Glomerular visceral epithelial cell (primary cell): ENCODE data around the gene GOLGA6D.
"Not testable (repeated sequence)": the region's sequence is repeated elsewhere in the genome, so short reads cannot be mapped to it uniquely, and the experiment has no call there.

ENCODE experiments used
- DNase-seq: peaks from one replicate; pipeline ENCODE4 v3.0.0-alpha.2; 2016; ENCODE audit errors: extremely low spot score

Gene GOLGA6D, protein sequence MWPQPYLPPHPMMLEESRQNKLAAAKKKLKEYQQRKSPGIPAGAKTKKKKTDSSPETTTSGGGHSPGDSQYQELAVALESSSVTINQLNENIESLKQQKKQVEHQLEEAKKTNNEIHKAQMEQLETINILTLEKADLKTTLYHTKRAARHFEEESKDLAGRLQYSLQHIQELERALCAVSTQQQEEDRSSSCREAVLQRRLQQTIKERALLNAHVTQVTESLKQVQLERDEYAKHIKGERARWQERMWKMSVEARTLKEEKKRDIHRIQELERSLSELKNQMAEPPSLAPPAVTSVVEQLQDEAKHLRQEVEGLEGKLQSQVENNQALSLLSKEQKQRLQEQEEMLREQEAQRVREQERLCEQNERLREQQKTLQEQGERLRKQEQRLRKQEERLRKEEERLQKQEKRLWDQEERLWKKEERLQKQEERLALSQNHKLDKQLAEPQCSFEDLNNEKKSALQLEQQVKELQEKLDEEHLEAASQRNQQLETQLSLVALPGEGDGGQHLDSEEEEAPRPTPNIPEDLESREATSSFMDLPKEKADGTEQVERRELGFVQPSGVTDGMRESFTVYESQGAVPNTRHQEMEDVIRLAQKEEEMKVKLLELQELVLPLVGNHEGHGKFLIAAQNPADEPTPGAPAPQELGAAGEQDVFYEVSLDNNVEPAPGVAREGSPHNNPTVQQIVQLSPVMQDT

DNA sequence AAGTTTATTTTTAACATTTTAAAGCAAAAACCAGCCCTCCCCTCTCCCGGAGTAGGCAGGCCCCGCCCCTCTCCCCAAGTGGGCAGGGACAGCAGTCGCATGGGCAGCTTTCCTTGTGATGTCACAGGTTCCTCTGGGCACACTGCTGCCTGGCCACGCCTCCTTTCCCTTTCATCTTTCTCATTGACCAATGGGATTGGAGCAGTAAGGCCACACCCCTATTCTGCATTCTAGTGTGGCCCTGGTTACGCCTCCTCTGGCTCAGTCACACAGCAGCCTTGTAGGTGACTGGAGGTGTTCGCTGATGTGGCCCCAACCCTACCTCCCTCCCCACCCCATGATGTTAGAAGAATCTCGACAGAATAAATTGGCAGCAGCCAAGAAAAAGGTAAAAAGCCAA, at the start of gene GOLGA6D:
GOLGA6D (plus strand) TSS at position 264 of the 400 bp plus-strand sequence; CDS start at position 305, 41 bp downstream.
- not testable (repeated sequence) for DNase-seq

DNA sequence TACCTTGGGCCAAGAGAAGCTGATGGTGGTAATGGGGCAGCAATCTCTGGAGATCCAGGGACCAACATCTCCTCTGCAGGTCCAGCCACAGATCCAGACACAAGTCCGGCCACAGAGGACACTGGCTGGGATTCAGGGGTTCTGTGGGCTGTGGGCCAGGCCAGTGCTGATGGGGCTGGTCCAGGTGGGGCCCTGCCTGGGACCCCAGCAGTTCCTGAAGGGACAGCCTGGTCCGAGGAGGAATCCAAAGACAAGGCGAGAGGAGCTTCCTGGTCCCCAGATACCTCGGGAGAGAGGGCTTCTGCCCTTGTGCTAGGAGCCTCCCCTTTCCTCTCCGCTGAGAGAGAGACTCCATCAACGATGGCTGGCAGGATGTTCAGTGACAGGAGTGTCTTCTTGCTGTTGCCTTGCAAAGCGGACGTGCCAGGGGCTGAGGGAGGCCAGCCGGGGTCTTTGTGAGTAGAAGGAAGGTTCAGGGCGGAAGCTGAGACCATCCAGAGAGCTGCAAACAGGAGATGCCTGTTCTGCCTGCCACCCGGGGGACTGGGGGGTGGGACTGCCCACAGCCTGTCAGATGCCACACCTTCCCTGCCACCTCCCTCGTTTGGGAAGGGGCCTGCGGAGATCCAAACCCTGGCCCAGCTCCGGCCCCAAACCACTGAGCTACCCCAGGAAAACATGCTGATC, 49.0 kb upstream of the GOLGA6D start:
- DNase-seq = no peak

DNA sequence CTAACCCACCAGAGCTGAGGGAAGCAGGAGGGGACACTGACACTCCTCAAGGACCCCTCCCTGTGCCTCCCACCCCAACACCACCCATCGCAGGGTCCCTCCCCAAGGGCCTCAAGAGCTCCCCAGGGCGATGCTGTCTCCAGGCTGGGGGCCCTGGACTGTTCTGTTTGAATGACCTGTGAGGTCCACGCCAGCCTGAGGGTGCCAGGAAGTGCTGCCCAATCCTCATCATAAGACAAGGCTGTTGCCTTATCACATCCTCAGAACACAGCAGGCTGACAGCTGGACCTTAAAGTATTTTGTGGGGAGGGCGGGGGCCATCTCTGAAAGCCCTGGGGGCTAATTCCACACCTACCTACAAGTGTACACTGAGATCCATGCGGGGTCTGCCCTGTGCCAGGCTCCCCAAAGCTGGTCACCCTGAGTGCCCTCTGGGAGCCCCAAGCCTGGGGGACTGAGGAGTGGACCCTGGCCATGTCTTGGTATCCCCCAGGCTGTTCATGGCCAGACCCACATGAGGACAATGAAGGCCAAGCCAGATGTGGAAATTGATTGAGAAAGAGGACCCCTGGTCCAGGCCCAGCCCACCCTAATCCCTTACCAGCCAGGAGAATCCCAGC, 48.3 kb upstream of the GOLGA6D start:
- DNase-seq = no peak

DNA sequence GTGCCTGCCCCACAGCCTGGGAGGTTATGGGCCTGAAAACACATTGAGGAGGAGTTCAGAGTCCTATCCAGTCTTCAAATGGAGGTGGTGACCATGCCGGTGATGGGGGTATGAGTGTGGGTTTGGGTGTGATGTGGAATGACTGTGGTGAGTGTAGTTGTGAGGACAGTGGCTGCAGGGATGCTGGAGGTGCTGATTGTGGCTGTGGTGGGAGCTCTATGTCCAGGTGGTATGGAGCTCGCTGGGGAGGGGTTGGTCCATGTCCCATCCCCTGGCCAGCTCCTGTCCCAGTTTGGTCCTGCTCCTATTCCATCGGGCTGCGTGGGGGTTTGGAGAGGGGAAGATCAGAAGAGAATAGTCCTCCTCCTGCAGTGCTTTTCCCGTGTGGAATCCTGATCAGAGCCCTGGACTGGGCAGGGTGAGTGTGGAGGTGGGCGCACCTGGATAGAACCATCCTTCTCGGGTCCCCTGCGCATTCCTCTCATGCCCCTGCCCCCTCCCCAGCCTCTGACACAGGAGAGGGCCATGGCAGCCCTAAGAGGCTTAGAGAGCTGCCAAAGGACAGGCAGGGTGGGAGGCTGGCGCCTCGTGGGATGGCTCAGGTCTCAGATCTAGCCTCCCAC, 47.5 kb upstream of the GOLGA6D start:
- no peak for DNase-seq

DNA sequence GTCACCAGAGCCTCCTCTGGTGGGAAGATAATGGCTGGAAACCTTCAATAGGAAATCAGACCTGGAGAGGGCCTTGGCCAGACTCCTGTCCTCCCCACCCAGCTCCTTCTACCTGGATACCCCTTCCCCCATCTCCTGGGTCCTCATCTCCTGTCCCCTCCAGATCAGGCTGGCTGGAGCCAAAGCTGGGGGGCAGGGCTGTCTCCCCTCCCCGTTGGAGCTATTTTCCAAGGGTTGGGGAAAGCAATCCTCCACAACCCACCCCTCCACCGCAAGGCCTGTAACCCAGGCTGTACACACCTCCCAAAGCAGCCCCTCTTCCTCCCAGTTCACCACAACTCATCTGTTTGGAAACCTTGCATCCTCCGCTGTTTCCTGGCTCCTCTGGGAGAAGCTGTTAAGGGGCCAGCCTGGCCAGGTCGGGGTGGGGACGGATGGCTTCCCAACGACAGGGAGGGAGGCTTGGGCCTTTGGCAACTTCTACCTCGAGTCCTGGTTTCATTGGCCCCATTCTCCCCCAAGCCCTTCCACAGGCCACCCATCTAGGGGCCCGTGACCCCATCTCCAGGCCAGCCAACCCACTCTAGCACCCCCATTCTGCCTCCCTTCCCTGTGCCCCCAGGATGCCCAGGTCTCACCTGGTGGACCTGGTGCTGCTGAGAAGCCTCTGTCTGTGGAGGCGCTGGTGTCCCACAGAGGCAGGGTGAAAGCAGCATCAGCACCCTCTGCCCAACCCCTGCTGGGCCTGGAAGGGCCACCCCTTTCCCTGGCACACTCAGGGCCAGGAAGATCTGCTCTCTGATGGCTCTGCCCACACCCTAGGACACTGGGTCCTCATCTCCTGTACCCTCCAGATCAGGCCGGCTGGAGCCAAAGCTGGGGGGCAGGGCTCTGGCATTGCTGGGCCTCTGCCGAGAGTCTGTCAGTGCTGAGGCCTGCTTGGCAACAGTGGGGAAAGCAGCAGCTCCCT, 46.6 kb upstream of the GOLGA6D start:
- no peak for DNase-seq

DNA sequence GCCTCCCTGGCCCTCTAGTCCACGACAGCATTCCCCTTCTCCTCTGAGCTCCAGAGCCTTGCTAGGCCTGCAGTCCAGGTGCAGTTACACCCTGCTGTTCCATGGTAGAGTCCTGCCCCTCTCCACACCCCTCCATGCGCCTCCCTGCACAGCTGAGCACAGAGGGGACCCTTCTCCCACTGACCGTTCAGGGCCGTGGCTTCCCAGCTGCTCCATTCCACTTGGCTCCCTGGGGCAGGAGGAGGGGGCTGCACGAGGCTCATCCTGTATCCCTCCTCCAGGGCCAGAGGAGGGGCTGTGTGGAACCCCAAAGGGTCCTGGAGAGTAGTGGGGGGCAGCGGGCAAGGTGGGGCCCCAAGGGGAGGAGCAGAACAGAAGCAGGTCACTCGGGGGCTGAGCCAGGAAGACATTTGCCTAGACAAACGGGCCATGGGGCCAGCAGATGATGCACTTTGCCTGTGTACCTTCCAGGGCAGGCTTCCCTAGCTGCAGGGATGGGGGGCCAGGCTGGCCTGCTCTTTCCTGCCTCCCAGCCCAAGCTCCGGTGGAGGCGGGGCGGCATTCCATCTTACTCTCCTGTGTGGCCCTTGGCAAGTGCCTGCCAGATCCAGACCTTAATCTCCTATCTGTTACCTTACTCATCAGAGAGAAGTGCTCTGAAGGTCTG, 45.2 kb upstream of the GOLGA6D start:
- DNase-seq = no peak

DNA sequence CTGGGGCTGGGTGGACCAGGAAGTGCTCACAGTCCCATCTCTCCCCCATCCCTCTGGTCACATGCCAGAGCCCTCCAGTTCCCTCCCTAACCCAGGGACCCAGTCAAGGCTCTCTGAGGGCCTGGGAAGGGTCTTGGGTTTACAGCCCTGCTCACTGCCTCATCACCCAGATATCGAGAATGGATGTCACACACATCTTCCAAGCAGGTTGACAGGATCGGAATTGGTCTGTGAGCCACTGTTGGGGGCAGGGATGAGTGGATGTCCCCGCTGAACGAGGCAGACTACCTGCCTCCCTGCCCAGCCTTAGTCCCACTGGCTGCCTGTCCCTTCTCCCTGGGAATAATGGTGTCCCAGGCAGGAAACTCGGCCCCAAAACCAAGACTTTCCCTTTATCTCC, 44.5 kb upstream of the GOLGA6D start:
- DNase-seq = no peak

DNA sequence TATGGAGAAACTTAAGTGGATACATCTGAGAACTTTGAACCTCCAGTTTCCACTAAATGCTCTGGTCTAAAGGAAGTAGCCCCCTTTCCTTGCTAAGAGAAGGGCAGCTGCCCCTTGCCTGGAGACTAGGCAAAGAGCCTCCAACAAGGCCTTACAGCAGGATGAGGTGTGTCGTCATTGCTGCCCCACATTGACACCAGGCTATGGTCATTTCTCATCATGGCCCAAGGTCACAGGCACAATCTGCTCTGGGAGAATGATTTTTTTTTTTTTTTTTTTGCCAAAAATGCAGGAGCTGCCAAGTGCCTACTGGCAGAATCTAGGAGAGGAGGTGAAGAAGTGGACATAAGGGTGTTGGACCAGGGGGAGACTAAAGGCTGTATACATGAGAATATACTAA, 36.9 kb upstream of the GOLGA6D start:
- DNase-seq = not testable (repeated sequence)

DNA sequence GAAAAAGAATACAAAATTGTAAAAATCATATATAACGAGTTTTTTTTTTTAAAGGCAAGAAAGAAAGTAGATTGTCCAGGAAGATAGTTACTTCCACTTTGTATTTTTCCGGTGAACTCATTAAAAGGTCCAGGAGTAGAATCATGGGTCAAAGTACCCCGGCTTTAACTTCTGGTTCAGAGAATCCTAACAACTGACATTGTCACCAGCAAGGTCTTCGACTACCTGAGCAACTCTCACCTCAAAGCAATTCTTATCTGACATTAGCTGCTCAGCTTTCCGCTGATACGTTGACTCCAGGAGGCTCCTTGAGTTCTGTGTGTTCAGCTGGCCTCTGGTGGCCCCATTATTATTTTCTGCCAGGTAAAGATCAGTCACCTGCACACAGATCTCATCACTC, 33.6 kb upstream of the GOLGA6D start:
- not testable (repeated sequence) for DNase-seq

DNA sequence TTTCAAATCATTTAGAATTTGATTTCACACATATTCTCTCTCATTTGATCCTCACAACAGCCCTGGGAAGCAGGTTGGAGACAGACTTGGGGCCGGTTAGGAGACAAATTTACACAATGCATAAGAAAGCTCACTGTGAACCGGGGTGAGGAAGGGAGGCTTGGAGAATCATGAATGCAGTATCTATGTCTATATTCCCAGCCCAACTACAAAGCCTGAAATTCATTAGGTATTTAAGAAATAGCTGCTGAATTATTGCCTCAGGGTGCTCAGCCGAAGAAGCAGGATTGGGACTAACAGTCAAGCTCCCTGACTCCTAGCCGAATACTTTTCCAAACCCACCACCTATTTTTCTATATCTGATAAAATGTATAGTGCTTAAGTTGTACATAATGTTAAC, 32.9 kb upstream of the GOLGA6D start:
- DNase-seq = no peak

DNA sequence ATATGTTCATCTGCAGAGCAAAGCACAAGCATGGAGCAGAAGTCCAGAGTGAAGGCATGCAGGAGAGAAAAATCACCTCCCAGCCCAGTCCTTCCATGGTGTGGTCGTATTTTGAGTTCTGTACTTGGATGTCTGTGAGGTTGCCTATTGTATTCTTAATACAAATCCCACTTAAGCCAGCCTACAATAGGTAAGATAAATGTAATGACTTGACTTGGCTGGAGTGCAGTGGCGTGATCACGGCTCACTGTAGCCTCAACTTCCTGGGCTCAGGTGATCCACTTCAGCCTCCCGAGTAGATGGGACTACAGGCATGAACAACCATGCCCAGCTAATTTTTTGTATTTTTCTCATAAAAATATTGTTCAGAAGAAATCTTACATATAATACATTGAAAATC, 31.3 kb upstream of the GOLGA6D start:
- not testable (repeated sequence) for DNase-seq

DNA sequence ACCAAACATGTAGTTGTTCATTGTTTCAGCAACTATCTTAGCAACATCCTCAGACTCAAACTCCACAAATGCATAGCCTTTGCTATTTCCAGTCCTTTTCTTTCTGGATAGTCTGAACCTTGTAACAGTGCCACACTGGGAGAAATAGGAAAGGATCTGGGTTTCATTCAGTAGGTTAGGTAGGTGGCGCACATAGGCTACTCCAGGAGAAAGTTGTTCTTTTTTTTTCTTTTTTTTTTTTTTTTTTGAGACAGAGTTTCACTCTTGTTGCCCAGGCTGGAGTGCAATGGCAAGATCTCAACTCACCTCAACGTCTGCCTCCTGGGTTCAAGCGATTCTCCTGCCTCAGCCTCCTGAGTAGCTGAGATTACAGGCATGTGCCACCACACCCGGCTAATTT, 30.4 kb upstream of the GOLGA6D start:
- not testable (repeated sequence) for DNase-seq

DNA sequence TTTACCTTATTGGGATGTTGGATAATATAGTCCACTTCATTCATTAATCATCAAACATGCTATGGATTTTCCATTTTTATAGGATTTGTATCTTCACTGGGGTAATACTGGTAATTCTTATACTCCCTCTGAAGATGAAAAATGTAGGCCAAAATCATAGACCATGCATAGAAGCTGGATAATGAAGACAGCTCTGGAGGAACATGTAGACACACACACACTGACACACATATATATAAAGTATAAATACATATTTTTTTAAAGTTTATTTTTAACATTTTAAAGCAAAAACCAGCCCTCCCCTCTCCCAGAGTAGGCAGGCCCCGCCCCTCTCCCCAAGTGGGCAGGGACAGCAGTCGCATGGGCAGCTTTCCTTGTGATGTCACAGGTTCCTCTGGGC, 24.6 kb upstream of the GOLGA6D start, which contains the start of gene GOLGA6C:
GOLGA6C (plus strand) TSS at position 301 of the 400 bp plus-strand sequence. CDS start 265 bp downstream, outside the sequence.
- not testable (repeated sequence) for DNase-seq

DNA sequence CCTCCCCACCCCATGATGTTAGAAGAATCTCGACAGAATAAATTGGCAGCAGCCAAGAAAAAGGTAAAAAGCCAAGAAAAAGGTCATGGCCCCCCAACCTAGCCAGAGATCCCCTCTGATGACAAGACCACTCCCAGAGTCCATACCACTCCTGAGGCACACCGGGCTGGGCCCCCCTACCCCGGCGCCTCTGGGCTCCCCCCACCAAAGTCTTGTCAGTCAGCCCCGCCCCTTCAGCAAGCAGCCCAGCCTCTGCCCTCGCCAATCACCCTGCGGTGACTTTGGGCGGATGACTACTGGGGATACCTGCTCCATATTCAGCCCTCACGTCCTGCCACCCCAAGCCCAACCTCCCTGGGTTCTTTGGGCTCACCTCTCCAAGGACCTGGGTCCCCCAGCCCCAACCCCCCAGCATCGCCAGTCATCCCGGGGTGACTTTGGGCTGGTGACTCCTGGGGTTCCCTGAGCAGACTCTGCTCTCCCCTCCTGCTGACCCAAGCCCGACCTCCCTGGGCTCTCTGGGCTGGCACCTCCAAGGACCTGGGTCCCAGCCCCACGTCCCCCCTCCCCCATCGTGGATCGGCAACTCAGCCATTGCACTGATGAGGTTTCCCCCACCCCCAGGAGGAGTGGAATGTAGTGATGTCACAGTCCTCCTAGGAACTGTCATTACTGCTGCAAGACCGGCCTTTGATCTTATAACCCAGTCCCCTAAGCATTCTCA, 23.9 kb upstream of the GOLGA6D start:
- not testable (repeated sequence) for DNase-seq

DNA sequence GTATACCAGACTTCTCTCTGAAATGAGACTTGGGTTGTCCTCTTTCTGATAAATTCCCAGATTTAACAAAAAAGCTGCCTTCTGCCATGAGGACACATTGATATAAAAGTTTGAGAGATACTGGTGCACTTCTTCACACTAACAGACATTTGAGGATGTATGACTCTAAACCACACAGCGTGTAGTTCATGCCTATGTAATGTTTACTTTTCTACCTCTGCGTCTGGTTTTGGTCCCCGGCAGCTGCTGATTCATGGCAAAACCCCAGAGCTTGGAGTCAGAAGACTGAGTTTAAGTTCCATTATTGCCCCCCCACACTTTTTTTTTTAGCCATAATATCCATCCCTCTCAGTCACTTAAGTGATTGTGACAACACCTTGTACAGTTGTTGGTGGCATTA, 22.8 kb upstream of the GOLGA6D start:
- not testable (repeated sequence) for DNase-seq

DNA sequence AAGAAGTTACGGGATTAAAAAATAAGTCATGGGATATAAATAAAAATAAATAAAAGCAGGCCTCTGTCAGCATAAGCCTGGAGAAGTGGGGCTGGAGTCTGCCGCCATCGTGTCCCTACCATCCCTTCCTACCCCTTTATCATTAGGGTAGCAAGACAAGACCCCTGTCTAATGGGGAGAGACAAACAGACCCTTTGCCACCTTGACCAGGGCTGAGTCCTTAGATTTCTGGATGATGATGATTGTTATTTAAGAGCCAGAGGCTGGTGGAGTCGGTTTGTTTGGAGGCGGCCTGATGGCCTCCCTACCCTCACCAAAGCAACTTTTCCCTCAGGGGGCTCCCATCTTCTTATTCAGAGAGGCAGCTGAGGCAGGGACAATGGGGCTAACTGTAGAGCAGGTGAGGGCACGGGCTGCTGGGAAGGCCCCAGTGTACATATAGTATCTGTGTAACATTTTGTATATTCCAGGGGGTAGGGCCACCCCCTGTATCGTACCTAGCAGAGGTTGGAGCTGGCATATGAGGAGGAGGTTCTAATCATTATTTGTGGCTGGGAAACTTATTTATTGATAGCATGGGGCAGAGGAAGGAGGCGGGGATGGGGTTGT, 8.8 kb upstream of the GOLGA6D start:
- not testable (repeated sequence) for DNase-seq

DNA sequence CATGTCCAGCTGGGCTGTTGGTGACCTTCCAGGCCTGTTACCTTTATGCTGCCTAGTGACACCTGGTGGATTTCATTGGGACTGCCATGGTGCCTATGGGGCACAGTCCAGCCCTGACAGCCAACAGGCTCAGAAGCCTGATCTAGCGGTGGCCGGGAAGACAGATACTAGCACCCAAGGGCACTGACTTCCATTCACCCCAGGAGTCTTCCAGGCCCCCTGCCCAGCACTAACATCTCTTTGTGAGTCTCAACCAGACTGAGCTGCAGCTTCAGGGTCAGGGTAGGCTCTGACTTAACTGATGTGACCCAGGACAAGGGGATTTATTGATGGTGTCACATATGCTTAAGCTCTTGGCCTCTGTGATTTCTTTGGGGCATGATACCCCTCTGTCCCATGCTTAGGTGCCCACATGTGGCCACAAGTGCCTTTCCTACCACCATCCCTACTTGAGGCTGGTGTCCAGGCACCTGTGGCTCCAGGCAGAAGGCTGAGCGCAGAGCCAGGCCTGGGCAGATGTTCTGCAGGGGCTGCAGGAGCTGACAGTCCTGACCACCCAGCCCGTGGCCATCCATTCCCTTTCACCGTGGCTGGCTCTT, 8.0 kb upstream of the GOLGA6D start:
- peak; percentile 79 for DNase-seq

DNA sequence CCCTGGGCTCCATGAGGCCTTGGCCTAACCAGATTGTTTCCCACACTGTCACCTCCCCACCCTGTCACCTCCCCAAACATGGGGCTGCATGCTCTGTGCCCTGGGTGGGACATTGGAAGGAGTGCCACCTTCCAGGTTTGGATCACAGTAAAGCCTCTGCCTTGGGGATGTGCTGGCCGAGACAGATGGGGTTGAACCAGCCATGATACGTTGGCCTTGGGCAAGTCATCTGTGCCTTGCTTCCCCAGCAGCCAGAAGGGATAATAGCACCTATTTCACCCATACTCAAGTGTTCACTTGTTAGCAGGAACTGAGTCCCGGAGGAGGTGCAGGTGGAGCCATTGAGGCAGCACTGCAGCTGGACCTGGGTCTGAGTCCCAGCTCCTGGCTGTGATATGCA, 7.0 kb upstream of the GOLGA6D start:
- peak; percentile 13 for DNase-seq
